Measurements from ENCODE around the gene PET100. TPM values are rescaled to one million over a fixed set of nuclear protein-coding genes. Genes with fewer than 3 reads are reported as not detected.

Gene PET100
- total and polyA plus RNA-seq, 2 experiments from 2014 or later = 8.6 to 636 TPM

DNA sequence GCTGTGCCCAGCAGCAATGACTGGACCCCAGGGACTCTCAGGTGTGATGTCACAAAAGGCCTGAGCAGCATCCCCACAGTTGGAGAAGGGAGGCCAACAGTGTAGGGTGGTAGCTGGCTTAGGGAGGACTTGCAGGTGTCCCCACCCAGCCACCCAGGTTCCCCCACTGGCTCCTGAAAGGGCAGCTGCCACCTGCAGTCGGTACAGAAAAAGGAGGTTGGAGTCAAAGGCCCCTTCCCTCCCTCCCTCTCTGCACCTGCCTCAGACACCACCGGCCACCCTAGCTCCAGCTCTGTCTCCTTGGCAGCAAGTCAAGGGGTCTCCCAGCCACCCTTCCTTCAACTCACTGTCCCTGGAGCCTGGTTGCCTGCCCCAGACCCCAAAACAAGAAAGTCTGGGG is 4.1 kb downstream of the PET100 start, which contains the start of gene PCP2:
Gene PCP2 (minus strand): TSS at position 22 of the 400 bp plus-strand sequence. CDS start 262 bp downstream, outside the sequence.
- no peak within 1 kb of the TSS for H3K27ac Mint-ChIP-seq
- ATAC-seq = no peak
- TF ChIP-seq, protein P1, sequence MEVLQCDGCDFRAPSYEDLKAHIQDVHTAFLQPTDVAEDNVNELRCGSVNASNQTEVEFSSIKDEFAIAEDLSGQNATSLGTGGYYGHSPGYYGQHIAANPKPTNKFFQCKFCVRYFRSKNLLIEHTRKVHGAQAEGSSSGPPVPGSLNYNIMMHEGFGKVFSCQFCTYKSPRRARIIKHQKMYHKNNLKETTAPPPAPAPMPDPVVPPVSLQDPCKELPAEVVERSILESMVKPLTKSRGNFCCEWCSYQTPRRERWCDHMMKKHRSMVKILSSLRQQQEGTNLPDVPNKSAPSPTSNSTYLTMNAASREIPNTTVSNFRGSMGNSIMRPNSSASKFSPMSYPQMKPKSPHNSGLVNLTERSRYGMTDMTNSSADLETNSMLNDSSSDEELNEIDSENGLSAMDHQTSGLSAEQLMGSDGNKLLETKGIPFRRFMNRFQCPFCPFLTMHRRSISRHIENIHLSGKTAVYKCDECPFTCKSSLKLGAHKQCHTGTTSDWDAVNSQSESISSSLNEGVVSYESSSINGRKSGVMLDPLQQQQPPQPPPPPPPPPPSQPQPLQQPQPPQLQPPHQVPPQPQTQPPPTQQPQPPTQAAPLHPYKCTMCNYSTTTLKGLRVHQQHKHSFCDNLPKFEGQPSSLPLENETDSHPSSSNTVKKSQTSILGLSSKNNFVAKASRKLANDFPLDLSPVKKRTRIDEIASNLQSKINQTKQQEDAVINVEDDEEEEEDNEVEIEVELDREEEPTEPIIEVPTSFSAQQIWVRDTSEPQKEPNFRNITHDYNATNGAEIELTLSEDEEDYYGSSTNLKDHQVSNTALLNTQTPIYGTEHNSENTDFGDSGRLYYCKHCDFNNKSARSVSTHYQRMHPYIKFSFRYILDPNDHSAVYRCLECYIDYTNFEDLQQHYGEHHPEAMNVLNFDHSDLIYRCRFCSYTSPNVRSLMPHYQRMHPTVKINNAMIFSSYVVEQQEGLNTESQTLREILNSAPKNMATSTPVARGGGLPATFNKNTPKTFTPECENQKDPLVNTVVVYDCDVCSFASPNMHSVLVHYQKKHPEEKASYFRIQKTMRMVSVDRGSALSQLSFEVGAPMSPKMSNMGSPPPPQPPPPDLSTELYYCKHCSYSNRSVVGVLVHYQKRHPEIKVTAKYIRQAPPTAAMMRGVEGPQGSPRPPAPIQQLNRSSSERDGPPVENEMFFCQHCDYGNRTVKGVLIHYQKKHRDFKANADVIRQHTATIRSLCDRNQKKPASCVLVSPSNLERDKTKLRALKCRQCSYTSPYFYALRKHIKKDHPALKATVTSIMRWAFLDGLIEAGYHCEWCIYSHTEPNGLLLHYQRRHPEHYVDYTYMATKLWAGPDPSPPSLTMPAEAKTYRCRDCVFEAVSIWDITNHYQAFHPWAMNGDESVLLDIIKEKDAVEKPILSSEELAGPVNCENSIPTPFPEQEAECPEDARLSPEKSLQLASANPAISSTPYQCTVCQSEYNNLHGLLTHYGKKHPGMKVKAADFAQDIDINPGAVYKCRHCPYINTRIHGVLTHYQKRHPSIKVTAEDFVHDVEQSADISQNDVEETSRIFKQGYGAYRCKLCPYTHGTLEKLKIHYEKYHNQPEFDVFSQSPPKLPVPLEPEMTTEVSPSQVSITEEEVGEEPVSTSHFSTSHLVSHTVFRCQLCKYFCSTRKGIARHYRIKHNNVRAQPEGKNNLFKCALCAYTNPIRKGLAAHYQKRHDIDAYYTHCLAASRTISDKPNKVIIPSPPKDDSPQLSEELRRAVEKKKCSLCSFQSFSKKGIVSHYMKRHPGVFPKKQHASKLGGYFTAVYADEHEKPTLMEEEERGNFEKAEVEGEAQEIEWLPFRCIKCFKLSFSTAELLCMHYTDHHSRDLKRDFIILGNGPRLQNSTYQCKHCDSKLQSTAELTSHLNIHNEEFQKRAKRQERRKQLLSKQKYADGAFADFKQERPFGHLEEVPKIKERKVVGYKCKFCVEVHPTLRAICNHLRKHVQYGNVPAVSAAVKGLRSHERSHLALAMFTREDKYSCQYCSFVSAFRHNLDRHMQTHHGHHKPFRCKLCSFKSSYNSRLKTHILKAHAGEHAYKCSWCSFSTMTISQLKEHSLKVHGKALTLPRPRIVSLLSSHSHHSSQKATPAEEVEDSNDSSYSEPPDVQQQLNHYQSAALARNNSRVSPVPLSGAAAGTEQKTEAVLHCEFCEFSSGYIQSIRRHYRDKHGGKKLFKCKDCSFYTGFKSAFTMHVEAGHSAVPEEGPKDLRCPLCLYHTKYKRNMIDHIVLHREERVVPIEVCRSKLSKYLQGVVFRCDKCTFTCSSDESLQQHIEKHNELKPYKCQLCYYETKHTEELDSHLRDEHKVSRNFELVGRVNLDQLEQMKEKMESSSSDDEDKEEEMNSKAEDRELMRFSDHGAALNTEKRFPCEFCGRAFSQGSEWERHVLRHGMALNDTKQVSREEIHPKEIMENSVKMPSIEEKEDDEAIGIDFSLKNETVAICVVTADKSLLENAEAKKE (CRISPR knock-in tag; IDR thresholded peaks at IDR 0.05) = no peak
- TF ChIP-seq EZH2phosphoT487 (IDR thresholded peaks at IDR 0.05; ENCODE audit: unreplicated experiment) = no peak
- TF ChIP-seq, protein P2, sequence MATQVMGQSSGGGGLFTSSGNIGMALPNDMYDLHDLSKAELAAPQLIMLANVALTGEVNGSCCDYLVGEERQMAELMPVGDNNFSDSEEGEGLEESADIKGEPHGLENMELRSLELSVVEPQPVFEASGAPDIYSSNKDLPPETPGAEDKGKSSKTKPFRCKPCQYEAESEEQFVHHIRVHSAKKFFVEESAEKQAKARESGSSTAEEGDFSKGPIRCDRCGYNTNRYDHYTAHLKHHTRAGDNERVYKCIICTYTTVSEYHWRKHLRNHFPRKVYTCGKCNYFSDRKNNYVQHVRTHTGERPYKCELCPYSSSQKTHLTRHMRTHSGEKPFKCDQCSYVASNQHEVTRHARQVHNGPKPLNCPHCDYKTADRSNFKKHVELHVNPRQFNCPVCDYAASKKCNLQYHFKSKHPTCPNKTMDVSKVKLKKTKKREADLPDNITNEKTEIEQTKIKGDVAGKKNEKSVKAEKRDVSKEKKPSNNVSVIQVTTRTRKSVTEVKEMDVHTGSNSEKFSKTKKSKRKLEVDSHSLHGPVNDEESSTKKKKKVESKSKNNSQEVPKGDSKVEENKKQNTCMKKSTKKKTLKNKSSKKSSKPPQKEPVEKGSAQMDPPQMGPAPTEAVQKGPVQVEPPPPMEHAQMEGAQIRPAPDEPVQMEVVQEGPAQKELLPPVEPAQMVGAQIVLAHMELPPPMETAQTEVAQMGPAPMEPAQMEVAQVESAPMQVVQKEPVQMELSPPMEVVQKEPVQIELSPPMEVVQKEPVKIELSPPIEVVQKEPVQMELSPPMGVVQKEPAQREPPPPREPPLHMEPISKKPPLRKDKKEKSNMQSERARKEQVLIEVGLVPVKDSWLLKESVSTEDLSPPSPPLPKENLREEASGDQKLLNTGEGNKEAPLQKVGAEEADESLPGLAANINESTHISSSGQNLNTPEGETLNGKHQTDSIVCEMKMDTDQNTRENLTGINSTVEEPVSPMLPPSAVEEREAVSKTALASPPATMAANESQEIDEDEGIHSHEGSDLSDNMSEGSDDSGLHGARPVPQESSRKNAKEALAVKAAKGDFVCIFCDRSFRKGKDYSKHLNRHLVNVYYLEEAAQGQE (IDR thresholded peaks at IDR 0.05; ENCODE audit: unreplicated experiment) = no peak

More for the DNA sequence above, 4.1 kb downstream of the PET100 start, which contains the start of gene PCP2:
- no peak within 1 kb of the TSS for H2AFZ ChIP-seq
- peaks cover 9% of the 10 kb centered on the region; the same call in 2 of the 3 replicates for H3K4me1 Mint-ChIP-seq
- no peak for DNase-seq (ENCODE audit: low spot score)
- peaks cover 2% of the 10 kb centered on the region; the same call in 1 of the 2 replicates for H4K20me1 ChIP-seq (replicated peaks; ENCODE audit: insufficient read depth)
- peaks cover 20% of the 10 kb centered on the region for H3K79me2 ChIP-seq (replicated peaks; ENCODE audit: insufficient read depth)
- H3K27me3 Mint-ChIP-seq (ENCODE audit: insufficient read depth, low read depth, poor library complexity) = peaks cover 27% of the 10 kb centered on the region
- H3F3A ChIP-seq (replicated peaks; ENCODE audit: low read depth) = no peaks in the 10 kb centered on the region
- H3K4me3 Mint-ChIP-seq = no peak within 1 kb of the TSS; the same call in 2 of the 3 replicates
- no peak within 1 kb of the TSS for H3K27ac ChIP-seq (ENCODE audit: low read depth)
- H3K36me3 Mint-ChIP-seq (ENCODE audit: low read depth) = no peaks in the 10 kb centered on the region
- no peak within 1 kb of the TSS for H3K4me3 ChIP-seq
- H3K36me3 ChIP-seq (ENCODE audit: insufficient read depth) = no peaks in the 10 kb centered on the region
- H3K9me3 Mint-ChIP-seq = no peaks in the 10 kb centered on the region; the same call in 1 of the 3 replicates
- no peak within 1 kb of the TSS for H3K4me2 ChIP-seq
- peaks cover 24% of the 10 kb centered on the region for H3K27me3 ChIP-seq (ENCODE audit: insufficient read depth)
- no peaks in the 10 kb centered on the region for H3K9me2 ChIP-seq (ENCODE audit: insufficient read depth)
- peaks cover 9% of the 10 kb centered on the region; the same call in 1 of the 2 replicates for H3K4me1 ChIP-seq (ENCODE audit: insufficient read depth)
